ENCODE data around the gene FGD3. TPM values are rescaled to one million over a fixed set of nuclear protein-coding genes. Genes with fewer than 3 reads are reported as not detected.

The FGD3 gene
- total RNA-seq, 1 experiment from 2014 or later, result 1.8 TPM

- no peak overlapping the region for H4K8ac ChIP-seq (replicated peaks; ENCODE audit: insufficient read length, low read depth, low read length)
- no peak overlapping the region for H3K4ac ChIP-seq (ENCODE audit: low read depth, low read length)
- H3K27ac ChIP-seq (ENCODE audit: insufficient read length, low read depth, low read length), result no peak overlapping the region
- H3K18ac ChIP-seq (ENCODE audit: insufficient read length, low read depth, low read length), result no peak overlapping the region
- no peak overlapping the region for H2BK15ac ChIP-seq (ENCODE audit: low read depth, low read length)
- H3K4me2 ChIP-seq (ENCODE audit: insufficient read depth, insufficient read length, low read length), result no peak overlapping the region
- no peak overlapping the region for H2BK20ac ChIP-seq (ENCODE audit: low read depth, low read length, poor library complexity, severe bottlenecking)
- H2BK120ac ChIP-seq (ENCODE audit: low read depth, low read length, poor library complexity, severe bottlenecking), result no peak overlapping the region
- H3K27me3 ChIP-seq (ENCODE audit: insufficient read depth, low read length), result no peaks in the 10 kb centered on the region
- TF ChIP-seq, protein P1, sequence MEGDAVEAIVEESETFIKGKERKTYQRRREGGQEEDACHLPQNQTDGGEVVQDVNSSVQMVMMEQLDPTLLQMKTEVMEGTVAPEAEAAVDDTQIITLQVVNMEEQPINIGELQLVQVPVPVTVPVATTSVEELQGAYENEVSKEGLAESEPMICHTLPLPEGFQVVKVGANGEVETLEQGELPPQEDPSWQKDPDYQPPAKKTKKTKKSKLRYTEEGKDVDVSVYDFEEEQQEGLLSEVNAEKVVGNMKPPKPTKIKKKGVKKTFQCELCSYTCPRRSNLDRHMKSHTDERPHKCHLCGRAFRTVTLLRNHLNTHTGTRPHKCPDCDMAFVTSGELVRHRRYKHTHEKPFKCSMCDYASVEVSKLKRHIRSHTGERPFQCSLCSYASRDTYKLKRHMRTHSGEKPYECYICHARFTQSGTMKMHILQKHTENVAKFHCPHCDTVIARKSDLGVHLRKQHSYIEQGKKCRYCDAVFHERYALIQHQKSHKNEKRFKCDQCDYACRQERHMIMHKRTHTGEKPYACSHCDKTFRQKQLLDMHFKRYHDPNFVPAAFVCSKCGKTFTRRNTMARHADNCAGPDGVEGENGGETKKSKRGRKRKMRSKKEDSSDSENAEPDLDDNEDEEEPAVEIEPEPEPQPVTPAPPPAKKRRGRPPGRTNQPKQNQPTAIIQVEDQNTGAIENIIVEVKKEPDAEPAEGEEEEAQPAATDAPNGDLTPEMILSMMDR (conservative IDR thresholded peaks at IDR 0.05), result no peak
- H4K91ac ChIP-seq (ENCODE audit: insufficient read length, low read depth, low read length), result no peak overlapping the region
- peaks cover 7% of the 10 kb centered on the region in 2 experiments; a peak in 3 of 5 replicates for H3K9me3 Mint-ChIP-seq
- H3K9me3 ChIP-seq (ENCODE audit: control insufficient read depth, low read depth, low read length), result no peaks in the 10 kb centered on the region
- H3K79me1 ChIP-seq (ENCODE audit: insufficient read depth, low read depth, low read length, poor library complexity, severe bottlenecking), result no peaks in the 10 kb centered on the region
- H3K27ac Mint-ChIP-seq, result no peak overlapping the region
- H3K36me3 Mint-ChIP-seq (ENCODE audit: insufficient read depth in 1 of 3, low read depth in 3 of 3), result peaks cover 5 to 7% (median 6%) of the 10 kb centered on the region in 3 experiments; a peak in 5 of 7 replicates
- H2AFZ ChIP-seq (ENCODE audit: low read length), result no peak overlapping the region
- H3K9ac ChIP-seq (ENCODE audit: extremely low read depth, insufficient read length, low read length), result no peak overlapping the region
- H3K79me2 ChIP-seq (ENCODE audit: insufficient read depth, low read length), result no peaks in the 10 kb centered on the region
- WGBS (ENCODE audit: extremely low coverage, insufficient read length, low lambda C conversion rate), result no CpG with 5 or more reads among the region's 5 CpGs
- H3K23ac ChIP-seq (ENCODE audit: insufficient read length, low read depth, low read length), result no peak overlapping the region
- H3K23me2 ChIP-seq (ENCODE audit: insufficient read length, low read depth, low read length, poor library complexity, severe bottlenecking), result no peaks in the 10 kb centered on the region
- H2AK5ac ChIP-seq (ENCODE audit: insufficient read length, low read length), result no peak overlapping the region
- H4K20me1 ChIP-seq (ENCODE audit: control insufficient read depth, insufficient read depth, insufficient read length), result no peaks in the 10 kb centered on the region
- peaks cover 11% of the 10 kb centered on the region for H3K4me1 ChIP-seq (ENCODE audit: insufficient read depth, low read length)
- H3K27me3 Mint-ChIP-seq (ENCODE audit: low read depth), result peaks cover 1% of the 10 kb centered on the region
- no peak overlapping the region for H2BK5ac ChIP-seq (ENCODE audit: insufficient read length, low read length)
- no peak overlapping the region for H3K14ac ChIP-seq (ENCODE audit: insufficient read depth, low read length)
- peaks cover 37 to 42% of the 10 kb centered on the region in 2 experiments for H3K4me1 Mint-ChIP-seq
- DNase-seq, result no peak
- H3T11ph ChIP-seq (ENCODE audit: low read length), result no peak overlapping the region
- H3K56ac ChIP-seq (ENCODE audit: insufficient read length, low read depth, low read length), result no peak overlapping the region
- H4K5ac ChIP-seq (ENCODE audit: insufficient read length, low read depth, low read length), result no peak overlapping the region
- H2BK12ac ChIP-seq (ENCODE audit: insufficient read length, low read depth, low read length), result no peak overlapping the region
- H3K4me3 Mint-ChIP-seq, result no peak overlapping the region
Observed at GRCh38 chr9:92966518-92966800, 19.1 kb downstream of the FGD3 start.
